SU-DHL-6 (cell line): ENCODE data around the gene ADAT1.

Experiments used
- H2AFZ ChIP-seq: fragments of 200-600 bp; sonication (generic); 2 replicates; pipeline ENCODE4 v1.6.1; 2014; ENCODE audit warnings: low read depth, mild to moderate bottlenecking, moderate library complexity, mixed read lengths, antibody characterized with exemption, low read length; ENCODE audit not compliant: severe bottlenecking
- H3F3A ChIP-seq: fragments of 200-600 bp; shearing (Covaris generic); 2 replicates; pipeline ENCODE4 v1.6.0; 2016; ENCODE audit warnings: antibody characterized with exemption, mild to moderate bottlenecking; ENCODE audit not compliant: insufficient read depth
- H3K27ac ChIP-seq: fragments of 200-600 bp; sonication (generic); 2 replicates; pipeline ENCODE4 v1.5.1; 2016; ENCODE audit warnings: low read depth, mild to moderate bottlenecking, low read length, moderate library complexity, mixed read lengths
- H3K27me3 ChIP-seq: fragments of 200-600 bp; sonication (generic), shearing (Covaris generic); 2 replicates; pipeline ENCODE4 v1.6.0; 2014; ENCODE audit warnings: mild to moderate bottlenecking, low read length
- H3K36me3 ChIP-seq: fragments of 200-600 bp; sonication (generic); 2 replicates; pipeline ENCODE4 v1.6.1; 2014; ENCODE audit warnings: mild to moderate bottlenecking, low read length, mixed read lengths
- H3K4me2 ChIP-seq: fragments of 300-600, 200-600 bp; shearing (Covaris generic), sonication (generic); 2 replicates; pipeline ENCODE4 v1.6.0; 2014; ENCODE audit warnings: low read length, low read depth, mild to moderate bottlenecking; ENCODE audit not compliant: poor library complexity, severe bottlenecking
- H3K4me3 ChIP-seq: fragments of 200-600 bp; sonication (generic); 2 replicates; pipeline ENCODE4 v1.5.1; 2014; ENCODE audit warnings: antibody characterized with exemption, low read length, mild to moderate bottlenecking, mixed read lengths; ENCODE audit not compliant: insufficient read depth, poor library complexity, severe bottlenecking
- H3K79me2 ChIP-seq: fragments of 200-600 bp; sonication (generic); 2 replicates; pipeline ENCODE4 v1.6.1; 2014; ENCODE audit warnings: mild to moderate bottlenecking, low read length, moderate library complexity; ENCODE audit not compliant: insufficient read depth
- H3K9ac ChIP-seq: fragments of 200-600 bp; sonication (generic); 2 replicates; pipeline ENCODE4 v1.7.0; 2014; ENCODE audit warnings: mild to moderate bottlenecking, low read length
- H3K9me2 ChIP-seq: fragments of 200-600 bp; sonication (generic); replicated peaks from 2 replicates; pipeline ENCODE4 v1.6.1; 2014; ENCODE audit warnings: low read length; ENCODE audit not compliant: insufficient read depth
- H3K9me3 ChIP-seq: fragments of 200-600 bp; sonication (generic); 2 replicates; pipeline ENCODE4 v1.6.1; 2014; ENCODE audit warnings: low read length, mixed read lengths; ENCODE audit not compliant: insufficient read depth
- H4K20me1 ChIP-seq: fragments of 200-600 bp; sonication (generic); 2 replicates; pipeline ENCODE4 v1.6.1; 2014; ENCODE audit warnings: low read depth, mild to moderate bottlenecking, antibody characterized with exemption, low read length, moderate library complexity, mixed read lengths
- EZH2phosphoT487 ChIP-seq: fragments of 200-600 bp; sonication (generic), shearing (Covaris generic); conservative IDR thresholded peaks from 2 replicates; pipeline ENCODE4 v1.6.1; 2018; ENCODE audit warnings: mild to moderate bottlenecking, antibody characterized with exemption, low read length, moderate library complexity, mixed read lengths
- TF ChIP-seq, protein P1 (sequence below): fragments of 200-600 bp; sonication (generic); IDR thresholded peaks from one replicate; pipeline ENCODE4 v1.5.1; 2017; ENCODE audit warnings: antibody characterized with exemption, mild to moderate bottlenecking, low read length, moderate library complexity; ENCODE audit not compliant: insufficient read depth, poor library complexity, severe bottlenecking

ADAT1 gene

DNA sequence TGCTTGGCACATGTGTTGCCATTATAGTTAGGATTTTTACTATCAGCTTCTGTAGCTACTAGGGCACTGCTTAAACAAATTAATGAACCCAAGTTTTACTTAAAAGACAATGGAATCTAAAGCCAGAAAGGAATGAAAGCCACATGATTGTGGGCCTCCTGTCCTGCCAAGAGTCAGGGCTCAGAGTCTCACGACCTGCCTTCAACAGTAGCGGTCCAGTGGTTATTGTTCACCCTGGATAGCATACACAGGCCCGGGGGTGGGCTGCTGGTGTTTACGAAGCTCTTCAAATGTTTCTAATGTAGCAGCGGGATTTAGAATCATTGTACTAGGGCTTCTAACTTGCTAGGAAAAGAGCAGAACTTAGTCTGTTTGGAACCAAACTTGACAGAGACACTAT lies 49.1 kb downstream of the ADAT1 start:
- Histone ChIP-seq H3F3A (0 out of 2 replicates have a peak, but pooled peaks cover 7% of the 10 kb centered on the region), H3K27ac (no peak overlapping the region), H3K9me2 (no peaks in the 10 kb centered on the region), H3K4me3 (no peak overlapping the region), H2AFZ (no peak overlapping the region), H3K4me2 (no peak overlapping the region), H4K20me1 (no peaks in the 10 kb centered on the region), H3K36me3 (peaks cover 26% of the 10 kb centered on the region; the same call in 1 of the 2 replicates), H3K27me3 (no peaks in the 10 kb centered on the region), H3K9me3 (no peaks in the 10 kb centered on the region), H3K79me2 (no peaks in the 10 kb centered on the region; the same call in 1 of the 2 replicates), H3K9ac (no peak overlapping the region)
- no peak for TF ChIP-seq EZH2phosphoT487

DNA sequence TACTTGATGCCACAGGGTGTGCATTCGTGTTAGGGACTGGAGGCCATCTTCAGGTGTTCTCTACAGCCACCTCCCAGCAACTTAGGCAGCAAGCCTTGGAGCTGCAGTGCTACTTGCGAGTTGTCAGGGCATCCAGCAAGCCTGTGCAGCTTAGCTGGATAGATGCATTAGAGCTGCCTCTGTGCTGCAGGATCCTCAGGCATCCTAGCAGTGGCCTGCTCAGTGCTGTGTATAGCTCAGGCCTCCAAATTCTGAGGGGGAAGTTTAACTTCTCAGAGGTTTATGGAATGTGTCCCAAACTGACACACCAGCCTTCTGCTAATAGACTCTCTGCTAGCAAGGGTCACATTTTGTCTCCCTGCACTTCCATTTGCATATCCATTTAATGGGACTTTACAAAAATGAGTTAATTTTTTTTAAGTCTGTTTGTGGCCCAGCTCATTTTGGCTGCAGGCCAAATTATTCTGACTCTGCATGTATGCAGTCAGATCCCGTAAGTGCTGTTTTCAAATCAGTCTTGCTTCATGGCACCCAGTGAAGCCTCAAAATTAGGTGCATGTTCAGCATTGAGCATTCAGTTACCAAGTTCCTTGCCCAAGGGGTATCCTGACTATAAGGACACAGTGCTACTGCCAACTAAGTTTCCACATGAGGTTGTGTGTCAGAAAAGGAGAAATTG lies 50.1 kb downstream of the ADAT1 start:
- H2AFZ ChIP-seq: no peak overlapping the region
- H3K4me3 ChIP-seq: no peak overlapping the region
- H3K36me3 ChIP-seq: peaks cover 20% of the 10 kb centered on the region; the same call in 1 of the 2 replicates
- H3K27me3 ChIP-seq: no peaks in the 10 kb centered on the region
- no peak overlapping the region for H3K4me2 ChIP-seq
- no peaks in the 10 kb centered on the region for H4K20me1 ChIP-seq
- H3K27ac ChIP-seq: no peak overlapping the region
- no peak overlapping the region for H3K9ac ChIP-seq
- no peaks in the 10 kb centered on the region; the same call in 1 of the 2 replicates for H3K79me2 ChIP-seq
- no peaks in the 10 kb centered on the region for H3K9me3 ChIP-seq
- H3K9me2 ChIP-seq: no peaks in the 10 kb centered on the region
- H3F3A ChIP-seq: 0 out of 2 replicates have a peak, but pooled peaks cover 7% of the 10 kb centered on the region
- TF ChIP-seq, protein P1, sequence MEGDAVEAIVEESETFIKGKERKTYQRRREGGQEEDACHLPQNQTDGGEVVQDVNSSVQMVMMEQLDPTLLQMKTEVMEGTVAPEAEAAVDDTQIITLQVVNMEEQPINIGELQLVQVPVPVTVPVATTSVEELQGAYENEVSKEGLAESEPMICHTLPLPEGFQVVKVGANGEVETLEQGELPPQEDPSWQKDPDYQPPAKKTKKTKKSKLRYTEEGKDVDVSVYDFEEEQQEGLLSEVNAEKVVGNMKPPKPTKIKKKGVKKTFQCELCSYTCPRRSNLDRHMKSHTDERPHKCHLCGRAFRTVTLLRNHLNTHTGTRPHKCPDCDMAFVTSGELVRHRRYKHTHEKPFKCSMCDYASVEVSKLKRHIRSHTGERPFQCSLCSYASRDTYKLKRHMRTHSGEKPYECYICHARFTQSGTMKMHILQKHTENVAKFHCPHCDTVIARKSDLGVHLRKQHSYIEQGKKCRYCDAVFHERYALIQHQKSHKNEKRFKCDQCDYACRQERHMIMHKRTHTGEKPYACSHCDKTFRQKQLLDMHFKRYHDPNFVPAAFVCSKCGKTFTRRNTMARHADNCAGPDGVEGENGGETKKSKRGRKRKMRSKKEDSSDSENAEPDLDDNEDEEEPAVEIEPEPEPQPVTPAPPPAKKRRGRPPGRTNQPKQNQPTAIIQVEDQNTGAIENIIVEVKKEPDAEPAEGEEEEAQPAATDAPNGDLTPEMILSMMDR: no peak
- TF ChIP-seq EZH2phosphoT487: no peak

DNA sequence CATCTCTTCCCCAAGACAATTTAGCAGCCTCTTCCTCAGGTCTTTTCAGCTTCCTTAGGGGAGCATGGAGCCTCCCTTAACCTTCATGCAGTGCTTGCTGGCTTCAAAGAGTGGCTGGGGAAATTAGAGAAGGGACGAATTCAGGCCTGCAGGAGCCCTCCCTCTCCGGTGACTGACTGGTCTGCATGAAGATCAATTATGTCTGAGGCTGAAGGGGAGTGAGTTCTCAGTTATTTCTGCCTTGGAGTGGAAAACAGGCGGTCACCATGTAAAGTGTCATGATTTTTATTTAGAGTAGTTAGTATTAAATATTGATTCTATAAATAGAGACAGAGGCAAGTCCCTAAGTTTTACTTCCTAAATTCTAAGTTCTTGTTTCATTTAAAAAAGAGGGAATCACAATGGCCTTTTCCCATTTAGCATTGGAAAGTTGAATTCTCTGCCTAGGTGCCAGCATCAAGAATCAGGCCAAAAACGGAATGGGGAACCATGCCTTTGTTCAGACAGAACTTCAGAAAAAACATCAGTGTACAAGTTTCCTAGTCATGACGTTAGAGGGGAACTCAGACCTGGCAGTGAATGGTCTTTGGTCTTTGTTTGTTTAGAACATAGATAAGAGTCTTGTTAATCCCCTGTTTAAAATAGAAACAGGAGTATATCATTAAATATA lies 52.5 kb downstream of the ADAT1 start:
- H3K4me2 ChIP-seq: peak overlapping the region; percentile 29
- peaks cover 16% of the 10 kb centered on the region for H3K79me2 ChIP-seq
- no peaks in the 10 kb centered on the region for H3K9me3 ChIP-seq
- no peak overlapping the region for H2AFZ ChIP-seq
- no peaks in the 10 kb centered on the region for H3K27me3 ChIP-seq
- no peak overlapping the region for H3K4me3 ChIP-seq
- H3K9me2 ChIP-seq: no peaks in the 10 kb centered on the region
- peaks cover 11% of the 10 kb centered on the region; the same call in 1 of the 2 replicates for H3F3A ChIP-seq
- peak overlapping the region; percentile 45 for H3K27ac ChIP-seq
- peaks cover 11% of the 10 kb centered on the region; the same call in 1 of the 2 replicates for H3K36me3 ChIP-seq
- H3K9ac ChIP-seq: no peak overlapping the region
- no peaks in the 10 kb centered on the region for H4K20me1 ChIP-seq
- TF ChIP-seq EZH2phosphoT487: no peak
- TF ChIP-seq, protein P1: no peak

DNA sequence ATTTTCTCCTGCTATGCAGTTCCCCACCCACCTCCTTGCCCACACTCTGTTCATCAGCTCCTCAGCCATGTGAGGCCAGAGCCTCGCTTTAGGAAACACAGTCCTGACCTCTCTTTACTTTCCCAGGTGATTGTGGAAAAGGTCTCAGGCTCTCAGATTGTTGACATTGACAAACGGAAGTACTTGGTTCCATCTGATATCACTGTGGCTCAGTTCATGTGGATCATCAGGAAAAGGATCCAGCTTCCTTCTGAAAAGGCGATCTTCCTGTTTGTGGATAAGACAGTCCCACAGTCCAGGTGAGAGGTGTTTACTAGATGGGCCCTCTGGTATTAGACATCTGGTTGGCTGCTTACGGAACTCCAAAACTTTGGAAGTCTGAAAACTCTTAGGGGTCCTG lies 55.2 kb downstream of the ADAT1 start:
- no peaks in the 10 kb centered on the region for H3K27me3 ChIP-seq
- no peaks in the 10 kb centered on the region for H3K9me2 ChIP-seq
- peaks cover 12% of the 10 kb centered on the region for H3F3A ChIP-seq
- H3K79me2 ChIP-seq: peaks cover 16% of the 10 kb centered on the region
- no peak overlapping the region for H3K4me3 ChIP-seq
- H3K27ac ChIP-seq: no peak overlapping the region
- no peak overlapping the region for H2AFZ ChIP-seq
- H3K4me2 ChIP-seq: no peak overlapping the region
- H3K9me3 ChIP-seq: no peaks in the 10 kb centered on the region
- no peak overlapping the region for H3K9ac ChIP-seq
- TF ChIP-seq EZH2phosphoT487: no peak
- TF ChIP-seq, protein P1: no peak
- H4K20me1 ChIP-seq: no peaks in the 10 kb centered on the region
- H3K36me3 ChIP-seq: peaks cover 6% of the 10 kb centered on the region; the same call in 1 of the 2 replicates
